HepG2 (cell line): ENCODE results near the gene KDM2B. TPM values are rescaled to one million over a fixed set of nuclear protein-coding genes. Genes with fewer than 3 reads are reported as not detected.

Source experiments
- ELF4 ChIP-seq: sonication (generic); formaldehyde crosslinking; IDR thresholded peaks from 2 replicates; pipeline ENCODE4 v1.5.0; 2020; ENCODE audit warnings: missing genetic modification reagents, mild to moderate bottlenecking, moderate library complexity, borderline replicate concordance
- ELK4 ChIP-seq: sonication (generic); formaldehyde crosslinking; IDR thresholded peaks from 2 replicates; pipeline ENCODE4 v1.9.0; 2021; ENCODE audit warnings: missing genetic modification reagents, borderline replicate concordance
- GABPA ChIP-seq, 2 experiments: IDR thresholded peaks; 2 replicates each; pipeline ENCODE4 v1.6.1; 2011 to 2016; ENCODE audit warnings: low read depth in 2 of 2, low read length in 1 of 2, missing biosample characterization in 1 of 2, missing genetic modification characterization in 1 of 2
- GMEB1 ChIP-seq: sonication (generic); formaldehyde crosslinking; IDR thresholded peaks from 2 replicates; pipeline ENCODE4 v1.5.1; 2020; ENCODE audit warnings: missing genetic modification reagents, mild to moderate bottlenecking, borderline replicate concordance
- HIC2 ChIP-seq: sonication (generic); formaldehyde crosslinking; IDR thresholded peaks from 2 replicates; pipeline ENCODE4 v1.9.0; 2022; ENCODE audit warnings: low read depth, missing genetic modification reagents
- JARID2 ChIP-seq: sonication (generic); formaldehyde crosslinking; IDR thresholded peaks from 2 replicates; pipeline ENCODE4 v1.8.1; 2023; ENCODE audit warnings: missing genetic modification reagents, inconsistent platforms; ENCODE audit not compliant: insufficient replicate concordance
- SOX13 ChIP-seq, 3 experiments: fragments of 450-650 bp in 1 of 3; sonication (generic) in 1 of 3; formaldehyde crosslinking in 1 of 3; IDR thresholded peaks in 2 of 3; conservative IDR thresholded peaks in 1 of 3; 2 replicates each; pipeline versions ENCODE4 v1.5.0 to v1.6.1; 2016 to 2020; ENCODE audit warnings: antibody characterized with exemption in 1 of 3, mild to moderate bottlenecking in 1 of 3, missing compliant biosample characterization in 1 of 3, missing genetic modification reagents in 1 of 3, moderate library complexity in 1 of 3
- ZFP82 ChIP-seq: sonication (generic); formaldehyde crosslinking; IDR thresholded peaks from 2 replicates; pipeline ENCODE4 v1.5.1; 2020; ENCODE audit warnings: mild to moderate bottlenecking, missing genetic modification reagents, borderline replicate concordance
- ZNF18 ChIP-seq: sonication (generic); formaldehyde crosslinking; IDR thresholded peaks from 2 replicates; pipeline ENCODE4 v1.8.0; 2022; ENCODE audit warnings: mild to moderate bottlenecking, missing genetic modification reagents; ENCODE audit not compliant: insufficient replicate concordance
- ZNF282 ChIP-seq: fragments of 450-650 bp; IDR thresholded peaks from 2 replicates; pipeline ENCODE4 v1.6.1; 2018; ENCODE audit not compliant: partially characterized antibody
- ZNF354B ChIP-seq: sonication (generic); formaldehyde crosslinking; IDR thresholded peaks from 2 replicates; pipeline ENCODE4 v1.8.0; 2022; ENCODE audit warnings: mild to moderate bottlenecking, missing genetic modification reagents
- ZNF687 ChIP-seq: sonication (generic); formaldehyde crosslinking; IDR thresholded peaks from 2 replicates; pipeline ENCODE4 v1.5.1; 2020; ENCODE audit warnings: mild to moderate bottlenecking, missing genetic modification reagents, moderate library complexity
- polyA plus RNA-seq, 8 experiments: library from polyadenylated mRNA; depleted of rRNA in 3 of 8; stranded (reverse) in 7 of 8; unstranded in 1 of 8; fragments of >200 nt; fragmentation: Illumina TruSeq in 4 of 8; extraction: Trizol in 4 of 8; gene quantifications; 2 replicates each; pipeline versions ENCODE4 v1.2.1 to v1.2.3, GENCODE V29; 2011 to 2016; ENCODE audit warnings: low read depth in 4 of 8, missing spikeins in 1 of 8, mixed read lengths in 1 of 8; ENCODE audit not compliant: insufficient read depth in 1 of 8
- total RNA-seq, 5 experiments: library from RNA; depleted of rRNA; stranded (reverse); fragments of >200 nt; fragmentation: Illumina TruSeq; extraction: Trizol; gene quantifications; 2 replicates each; pipeline ENCODE4 v1.2.3, GENCODE V29; 2016; ENCODE audit warnings: low read depth in 1 of 5

Gene KDM2B
- total and polyA plus RNA-seq, 2 of the 13 experiments (the other 11 are each of a cell fraction or from before 2014, with no cell fraction given), result 17.5 to 26.1 TPM

GRCh38 chr12:121399391-121400331, 181.2 kb downstream of the KDM2B start, which contains the start of gene RNF34 (continued):
- TF ChIP-seq SOX13 (IDR thresholded peaks at IDR 0.05), result no peak
- peak in 1 of 2 experiments; percentile 11; a peak in 1 of 4 replicates for TF ChIP-seq SOX13 (CRISPR knock-in tag; conservative IDR thresholded peaks at IDR 0.05 in 1 of 2, IDR thresholded peaks at IDR 0.05 in 1 of 2)
- no peak for TF ChIP-seq JARID2 (CRISPR knock-in tag)
- TF ChIP-seq GABPA (IDR thresholded peaks at IDR 0.05; ENCODE audit: low read depth, low read length), result peak; percentile 70
- TF ChIP-seq GABPA (CRISPR knock-in tag; IDR thresholded peaks at IDR 0.05; ENCODE audit: low read depth), result peak; percentile 89
- TF ChIP-seq ZFP82 (CRISPR knock-in tag), result no peak
- TF ChIP-seq ZNF687, result peak; percentile 89
- no peak for TF ChIP-seq ZNF18 (CRISPR knock-in tag)
- no peak for TF ChIP-seq ZNF282
- no peak for TF ChIP-seq ELF4 (CRISPR knock-in tag)
- peak; percentile 99 for TF ChIP-seq GMEB1
- no peak; the same call in 1 of the 2 replicates for TF ChIP-seq HIC2 (CRISPR knock-in tag)
- no peak for TF ChIP-seq ELK4 (CRISPR knock-in tag)
- TF ChIP-seq ZNF354B, result no peak
